Nucleus accumbens (tissue), 56 donors: ENCODE data around the gene TSPAN33.
A peak's percentile ranks its signal among the peaks of the same experiment; 100 is the strongest.
"Not testable (repeated sequence)": the region's sequence is repeated elsewhere in the genome, so short reads cannot be mapped to it uniquely, and the experiment has no call there.

Experiments used
- DNase-seq, 56 donors: peaks; one replicate each; lab custom pipeline; 2025; lab: John Stamatoyannopoulos, UW

TSPAN33 gene

GRCh38 chr7:129169171-129169671, 24.7 kb downstream of the TSPAN33 start:
- peak in 5 of 56 donors; percentile 9 to 54 (median 31) for DNase-seq

GRCh38 chr7:129169686-129170440, 25.4 kb downstream of the TSPAN33 start:
- DNase-seq, result no peak

GRCh38 chr7:129170441-129171021, 26.0 kb downstream of the TSPAN33 start:
- no peak for DNase-seq

- DNase-seq, result not testable (repeated sequence)
Measured at GRCh38 chr7:129173861-129174260, 29.4 kb downstream of the TSPAN33 start.

GRCh38 chr7:129176916-129177710, 32.6 kb downstream of the TSPAN33 start:
- DNase-seq, result no peak

- no peak for DNase-seq
Measured at GRCh38 chr7:129184981-129185670, 40.6 kb downstream of the TSPAN33 start.

- DNase-seq, result no peak
Measured at GRCh38 chr7:129186749-129187260, 42.3 kb downstream of the TSPAN33 start.

GRCh38 chr7:129187681-129188371, 43.3 kb downstream of the TSPAN33 start:
- no peak for DNase-seq

GRCh38 chr7:129188372-129188891, 43.9 kb downstream of the TSPAN33 start, which contains the start of gene SMO:
SMO (plus strand) TSS chr7:129188633; CDS start chr7:129189152, 519 bp downstream.
- DNase-seq, result peak in 15 of 56 donors; percentile 6 to 68 (median 20)

- DNase-seq, result peak in 1 of 56 donors; percentile 9
Measured at GRCh38 chr7:129188892-129189660, 44.6 kb downstream of the TSPAN33 start.

GRCh38 chr7:129189661-129190310, 45.3 kb downstream of the TSPAN33 start:
- DNase-seq, result no peak

GRCh38 chr7:129191272-129191671, 46.8 kb downstream of the TSPAN33 start:
- DNase-seq, result no peak

- DNase-seq, result no peak
Measured at GRCh38 chr7:129193892-129194291, 49.4 kb downstream of the TSPAN33 start.

GRCh38 chr7:129197771-129198170, 53.3 kb downstream of the TSPAN33 start:
- DNase-seq, result no peak

GRCh38 chr7:129199406-129199805, 54.9 kb downstream of the TSPAN33 start:
- DNase-seq, result no peak

GRCh38 chr7:129202058-129202777, 57.7 kb downstream of the TSPAN33 start:
- DNase-seq, result no peak

GRCh38 chr7:129203050-129203741, 58.7 kb downstream of the TSPAN33 start:
- no peak for DNase-seq
